Endothelial cell of umbilical vein (primary cell): Measurements from ENCODE around the gene GUCA2A. TPM values are rescaled to one million over a fixed set of nuclear protein-coding genes. Genes with fewer than 3 reads are reported as not detected.

ENCODE experiments used
- BruUV-seq: library from RNA; stranded (reverse); fragments of 400-500 nt; replicated peaks from 2 replicates; lab custom pipeline; 2021; lab: Mats Ljungman, UMichigan
- CTCF ChIA-PET: fragments of 300-600, 350-600 bp; sonication (Branson Sonifier 250); formaldehyde crosslinking; loops from one replicate; lab custom pipeline; 2021; ENCODE audit warnings: antibody characterized with exemption, inconsistent platforms; lab: Charles Lee
- POLR2A ChIA-PET: fragments of 300-600, 350-600 bp; sonication (Branson Sonifier 250); formaldehyde crosslinking; loops from one replicate; lab custom pipeline; 2021; ENCODE audit warnings: antibody characterized with exemption, inconsistent platforms; lab: Charles Lee
- DNase-seq: peaks from one replicate; pipeline ENCODE4 v3.0.0-alpha.2; 2011; ENCODE audit warnings: low read depth, low spot score
- FAIRE-seq: peaks from 2 replicates; lab custom pipeline; 2011; peaks lifted over from hg19 to GRCh38; lab: Jason Lieb, UNC
- H2AFZ ChIP-seq: 2 replicates; pipeline ENCODE4 v1.6.0; 2012; ENCODE audit warnings: low read depth, low read length, control low read depth, inconsistent platforms
- H3K27ac ChIP-seq: 2 replicates; pipeline ENCODE4 v1.5.1; 2011; ENCODE audit warnings: low read depth, mild to moderate bottlenecking, control low read depth, low read length, moderate library complexity; ENCODE audit not compliant: insufficient read depth
- H3K27me3 ChIP-seq, 2 experiments: 2 replicates each; pipeline versions ENCODE4 v1.6.0 to v1.6.1; 2011; ENCODE audit warnings: low read length in 2 of 2, mixed read lengths in 1 of 2; ENCODE audit not compliant: control insufficient read depth in 2 of 2, insufficient read depth in 2 of 2
- H3K36me3 ChIP-seq, 2 experiments: 2 replicates in 1 of 2; 3 replicates in 1 of 2; pipeline ENCODE4 v1.5.1; 2011; ENCODE audit warnings: low read length in 2 of 2, mild to moderate bottlenecking in 1 of 2, moderate library complexity in 1 of 2; ENCODE audit not compliant: control insufficient read depth in 2 of 2, insufficient read depth in 2 of 2; ENCODE audit errors: extremely low read depth in 1 of 2
- H3K4me1 ChIP-seq: 3 replicates; pipeline ENCODE4 v1.5.1; 2011; ENCODE audit warnings: mild to moderate bottlenecking, low read length; ENCODE audit not compliant: control insufficient read depth, insufficient read depth; ENCODE audit errors: extremely low read depth
- H3K4me2 ChIP-seq: 2 replicates; pipeline ENCODE4 v1.6.1; 2011; ENCODE audit warnings: low read length, control low read depth, mixed read lengths; ENCODE audit not compliant: insufficient read depth
- H3K4me3 ChIP-seq, 3 experiments: fragments of 200-600 bp in 1 of 3; sonication (generic), shearing (Covaris generic) in 1 of 3; replicated peaks in 1 of 3; 2 replicates each; pipeline ENCODE4 v1.5.1; 2011 to 2016; ENCODE audit warnings: control low read depth in 3 of 3, low read length in 3 of 3, mild to moderate bottlenecking in 2 of 3, inconsistent platforms in 1 of 3, low read depth in 1 of 3, moderate library complexity in 1 of 3; ENCODE audit not compliant: insufficient read depth in 1 of 3
- H3K79me2 ChIP-seq: 2 replicates; pipeline ENCODE4 v1.6.0; 2012; ENCODE audit warnings: low read length, inconsistent platforms; ENCODE audit not compliant: control insufficient read depth, insufficient read depth
- H3K9ac ChIP-seq: replicated peaks from 2 replicates; pipeline ENCODE3; 2011; ENCODE audit warnings: low read length, control low read depth; ENCODE audit not compliant: insufficient read depth; ENCODE audit errors: extremely low read depth
- H3K9me1 ChIP-seq: replicated peaks from 3 replicates; pipeline ENCODE4 v1.6.0; 2011; ENCODE audit warnings: mild to moderate bottlenecking, low read length; ENCODE audit not compliant: control insufficient read depth, insufficient read depth; ENCODE audit errors: extremely low read depth
- H3K9me3 ChIP-seq: replicated peaks from 2 replicates; pipeline ENCODE4 v1.5.1; 2012; ENCODE audit warnings: low read length, inconsistent platforms; ENCODE audit not compliant: control insufficient read depth, insufficient read depth
- H4K20me1 ChIP-seq: replicated peaks from 2 replicates; pipeline ENCODE3; 2011; ENCODE audit warnings: mild to moderate bottlenecking, low read length; ENCODE audit not compliant: control insufficient read depth, insufficient read depth; ENCODE audit errors: extremely low read depth
- CTCF ChIP-seq, 2 donors: IDR thresholded peaks; 1 replicate in 1 of 2; 2 replicates in 1 of 2; pipeline ENCODE4 v1.5.1; 2011; ENCODE audit warnings: low read length in 2 of 2, mild to moderate bottlenecking in 2 of 2, moderate library complexity in 2 of 2, control low read depth in 1 of 2, inconsistent platforms in 1 of 2, low read depth in 1 of 2; ENCODE audit not compliant: insufficient read depth in 1 of 2; ENCODE audit errors: extremely low read depth in 1 of 2
- EZH2 ChIP-seq: IDR thresholded peaks from 2 replicates; pipeline ENCODE4 v1.6.1; 2012; ENCODE audit warnings: borderline replicate concordance, low read depth, mild to moderate bottlenecking, moderate library complexity, low read length, inconsistent platforms; ENCODE audit not compliant: severe bottlenecking
- FOS ChIP-seq: IDR thresholded peaks from 2 replicates; pipeline ENCODE4 v1.6.1; 2011; ENCODE audit warnings: mild to moderate bottlenecking, low read length, moderate library complexity, borderline replicate concordance; ENCODE audit not compliant: insufficient read depth
- GATA2 ChIP-seq: IDR thresholded peaks from 2 replicates; pipeline ENCODE4 v1.7.0; 2011; ENCODE audit warnings: low read depth, mild to moderate bottlenecking, moderate library complexity, mixed read lengths, low read length; ENCODE audit not compliant: insufficient read length, insufficient read depth
- JUN ChIP-seq: IDR thresholded peaks from 2 replicates; pipeline ENCODE4 v1.6.1; 2011; ENCODE audit warnings: borderline replicate concordance, low read depth; ENCODE audit not compliant: insufficient read length, insufficient read depth
- MAX ChIP-seq: IDR thresholded peaks from 2 replicates; pipeline ENCODE4 v1.6.1; 2011; ENCODE audit not compliant: insufficient read depth, insufficient read length
- MYC ChIP-seq: IDR thresholded peaks from one replicate; pipeline ENCODE4 v1.6.1; 2011; ENCODE audit warnings: mild to moderate bottlenecking, low read depth, low read length
- POLR2A ChIP-seq: IDR thresholded peaks from 2 replicates; pipeline ENCODE4 v1.6.1; 2012; ENCODE audit warnings: low read depth, mild to moderate bottlenecking, control low read depth, low read length
- POLR2AphosphoS5 ChIP-seq: IDR thresholded peaks from 2 replicates; pipeline ENCODE4 v1.6.1; 2012; ENCODE audit warnings: low read depth, mild to moderate bottlenecking, control low read depth, low read length, moderate library complexity; ENCODE audit not compliant: insufficient read depth
- dilution Hi-C: fragments of 300-500 bp; cut with MboI; formaldehyde crosslinking; loops from one replicate; pipeline ENCODE4 v1.15.0; 2019; ENCODE audit warnings: low sequenced_read_pairs; ENCODE audit not compliant: extremely low pct_ligation_motif_present
- intact Hi-C: fragments of 100-400 bp; cut with micrococcal nuclease; formaldehyde crosslinking; loops from one replicate; pipeline ENCODE4 v1.10.0; 2022
- polyA plus RNA-seq, 4 experiments: library from polyadenylated mRNA; depleted of rRNA in 3 of 4; stranded (reverse) in 3 of 4; unstranded in 1 of 4; fragments of >200 nt; gene quantifications; 2 replicates each; pipeline versions ENCODE4 v1.2.1 to v1.2.3, GENCODE V29; 2011 to 2012; ENCODE audit warnings: missing spikeins in 1 of 4
- total RNA-seq: library from RNA; stranded (reverse); gene quantifications from 2 replicates; pipeline ENCODE4 v1.2.3, GENCODE V29; 2021

GUCA2A gene
- total and polyA plus RNA-seq, 2 donors (not counting 3 experiments of a cell fraction or from before 2014, with no cell fraction given), result not detected

GRCh38 chr1:42152907-42153600 lies 11.5 kb downstream of the GUCA2A start, which contains the start of gene GUCA2B:
TSS of gene GUCA2B (plus strand) at chr1:42153410. CDS start at chr1:42153451, 41 bp downstream.
- TF ChIP-seq CTCF (IDR thresholded peaks at IDR 0.05; ENCODE audit: extremely low read depth in 1 of 2, insufficient read depth in 1 of 2, low read depth in 1 of 2, low read length in 2 of 2), result no peak
- TF ChIP-seq EZH2, result no peak
- no peak for TF ChIP-seq MAX
- TF ChIP-seq POLR2A, result no peak
- TF ChIP-seq FOS, result no peak
- TF ChIP-seq JUN, result no peak
- TF ChIP-seq POLR2AphosphoS5, result no peak
- TF ChIP-seq GATA2, result no peak
- TF ChIP-seq MYC, result no peak
- ChIA-PET CTCF (no interaction called here), POLR2A (no interaction called here)
- Histone ChIP-seq H3K27ac (no peak within 1 kb of the TSS), H3K9me3 (no peaks in the 10 kb centered on the region), H3K79me2 (no peaks in the 10 kb centered on the region), H3K4me3 (no peak within 1 kb of the TSS), H3K4me1 (no peaks in the 10 kb centered on the region), H4K20me1 (no peaks in the 10 kb centered on the region), H3K27me3 (peaks cover 2 to 4% of the 10 kb centered on the region in 2 experiments), H2AFZ (no peak within 1 kb of the TSS), H3K36me3 (no peaks in the 10 kb centered on the region), H3K4me2 (no peak within 1 kb of the TSS), H3K9ac (no peak within 1 kb of the TSS), H3K9me1 (no peaks in the 10 kb centered on the region)
- intact Hi-C loops (no loop called here), dilution Hi-C loops (no loop called here)
- BruUV-seq, result no TSS peak
- FAIRE-seq (no peak), DNase-seq (no peak)
